ENCODE results near the gene JOSD1. TPM values are rescaled to one million over a fixed set of nuclear protein-coding genes. Genes with fewer than 3 reads are reported as not detected.

Gene JOSD1
- total and polyA plus RNA-seq, 4 donors = 35.4 to 51.0 (median 39.8) TPM

DNA sequence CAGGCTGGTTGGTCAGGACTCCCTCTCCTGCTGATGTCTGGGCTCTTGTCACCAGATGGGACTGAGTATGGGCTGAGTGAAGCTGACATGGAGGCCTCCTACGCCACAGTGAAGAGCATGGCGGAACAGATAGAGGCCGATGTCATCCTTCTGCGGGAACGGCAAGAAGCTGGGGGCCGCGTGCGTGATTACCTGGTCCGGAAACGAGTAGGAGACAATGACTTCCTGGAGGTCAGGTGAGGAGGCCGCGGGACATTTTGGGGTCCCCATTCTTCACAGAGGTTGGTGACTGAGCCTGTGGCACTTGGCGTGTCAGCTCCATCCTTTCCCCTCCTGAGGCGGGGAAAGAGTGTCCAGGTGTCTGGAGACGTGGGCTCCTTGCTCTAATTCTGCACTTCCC, 15.1 kb upstream of the JOSD1 start:
- no peaks in the 10 kb centered on the region for H3K9me3 ChIP-seq (ENCODE audit: control insufficient read depth, insufficient read depth, low read length)
- H3K36me3 ChIP-seq (ENCODE audit: control insufficient read depth, insufficient read depth, low read length) = peaks cover 27% of the 10 kb centered on the region
- no peak for DNase-seq (ENCODE audit: low read depth in 4 of 6, low spot score in 6 of 6)
- H3K27me3 ChIP-seq (ENCODE audit: control insufficient read depth, insufficient read depth, low read length) = no peaks in the 10 kb centered on the region
- no peaks in the 10 kb centered on the region for H3K4me1 ChIP-seq (ENCODE audit: control insufficient read depth, insufficient read depth, low read length)
- 95% methylated on average over 15 of the region's 15 CpGs for WGBS (ENCODE audit: insufficient coverage)
- H3K27ac ChIP-seq (ENCODE audit: low read depth, low read length) = no peak overlapping the region
- H3K4me3 ChIP-seq (ENCODE audit: low read depth, low read length) = no peak overlapping the region

DNA sequence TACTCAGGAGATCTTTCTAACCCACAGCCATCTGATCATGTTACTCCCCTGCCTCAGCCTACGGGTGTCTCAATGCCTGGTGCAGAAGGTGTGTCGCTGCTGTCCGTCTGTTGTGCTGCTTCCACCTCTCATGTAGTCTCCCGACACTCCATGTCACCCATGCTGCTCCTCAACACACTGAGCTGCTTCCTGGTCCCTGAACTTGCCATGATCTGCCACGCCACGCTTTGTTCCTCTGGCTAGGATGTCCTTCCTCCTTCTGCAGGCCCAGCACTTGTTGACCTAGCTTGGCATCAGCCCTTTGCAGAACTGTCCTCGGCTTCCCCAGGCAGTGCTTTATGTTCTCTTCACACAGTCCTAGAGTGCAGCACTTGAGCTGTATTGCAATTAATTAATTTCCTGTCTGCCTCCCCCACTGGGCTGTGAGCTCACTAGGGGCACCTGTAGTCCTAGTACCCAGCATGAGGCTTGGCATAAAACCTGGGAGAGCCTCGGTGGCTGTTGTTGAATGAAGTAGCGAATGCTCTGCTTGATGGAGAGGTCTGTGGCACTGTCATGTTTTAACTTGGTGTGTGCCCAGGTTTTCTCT, 14.5 kb upstream of the JOSD1 start:
- Histone ChIP-seq H3K27me3 (ENCODE audit: control insufficient read depth, insufficient read depth, low read length) (no peaks in the 10 kb centered on the region), H3K4me3 (ENCODE audit: low read depth, low read length) (no peak overlapping the region), H3K4me1 (ENCODE audit: control insufficient read depth, insufficient read depth, low read length) (no peaks in the 10 kb centered on the region), H3K36me3 (ENCODE audit: control insufficient read depth, insufficient read depth, low read length) (peaks cover 24% of the 10 kb centered on the region), H3K27ac (ENCODE audit: low read depth, low read length) (no peak overlapping the region), H3K9me3 (ENCODE audit: control insufficient read depth, insufficient read depth, low read length) (no peaks in the 10 kb centered on the region)
- 88% methylated on average over 9 of the region's 9 CpGs for WGBS (ENCODE audit: insufficient coverage)
- DNase-seq (ENCODE audit: low read depth in 4 of 6, low spot score in 6 of 6) = no peak

DNA sequence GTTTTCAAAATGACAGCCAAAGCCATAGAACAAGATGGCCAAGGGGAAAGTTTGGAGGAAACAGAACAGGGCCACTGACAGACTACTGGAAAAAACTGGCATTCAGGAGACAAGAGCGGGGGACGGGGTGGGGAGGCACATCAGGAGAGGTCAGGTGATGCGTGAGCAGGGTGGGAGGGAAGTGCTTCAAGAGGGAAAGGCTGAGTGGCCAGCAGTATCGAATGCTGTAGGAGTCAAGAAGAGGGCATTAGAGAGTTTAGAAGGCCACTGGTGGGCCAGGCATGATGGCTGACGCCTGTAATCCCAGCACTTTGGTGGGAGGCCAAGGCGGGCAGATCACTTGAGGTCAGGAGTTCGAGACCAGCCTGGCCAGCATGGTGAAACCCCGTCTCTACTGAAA, 13.2 kb upstream of the JOSD1 start:
- Histone ChIP-seq H3K4me1 (ENCODE audit: control insufficient read depth, insufficient read depth, low read length) (no peaks in the 10 kb centered on the region), H3K27ac (ENCODE audit: low read depth, low read length) (no peak overlapping the region), H3K27me3 (ENCODE audit: control insufficient read depth, insufficient read depth, low read length) (no peaks in the 10 kb centered on the region), H3K36me3 (ENCODE audit: control insufficient read depth, insufficient read depth, low read length) (peaks cover 26% of the 10 kb centered on the region), H3K9me3 (ENCODE audit: control insufficient read depth, insufficient read depth, low read length) (no peaks in the 10 kb centered on the region), H3K4me3 (ENCODE audit: low read depth, low read length) (no peak overlapping the region)
- no peak for DNase-seq (ENCODE audit: low read depth in 4 of 6, low spot score in 6 of 6)
- WGBS (ENCODE audit: insufficient coverage) = 84% methylated on average over 8 of the region's 8 CpGs

DNA sequence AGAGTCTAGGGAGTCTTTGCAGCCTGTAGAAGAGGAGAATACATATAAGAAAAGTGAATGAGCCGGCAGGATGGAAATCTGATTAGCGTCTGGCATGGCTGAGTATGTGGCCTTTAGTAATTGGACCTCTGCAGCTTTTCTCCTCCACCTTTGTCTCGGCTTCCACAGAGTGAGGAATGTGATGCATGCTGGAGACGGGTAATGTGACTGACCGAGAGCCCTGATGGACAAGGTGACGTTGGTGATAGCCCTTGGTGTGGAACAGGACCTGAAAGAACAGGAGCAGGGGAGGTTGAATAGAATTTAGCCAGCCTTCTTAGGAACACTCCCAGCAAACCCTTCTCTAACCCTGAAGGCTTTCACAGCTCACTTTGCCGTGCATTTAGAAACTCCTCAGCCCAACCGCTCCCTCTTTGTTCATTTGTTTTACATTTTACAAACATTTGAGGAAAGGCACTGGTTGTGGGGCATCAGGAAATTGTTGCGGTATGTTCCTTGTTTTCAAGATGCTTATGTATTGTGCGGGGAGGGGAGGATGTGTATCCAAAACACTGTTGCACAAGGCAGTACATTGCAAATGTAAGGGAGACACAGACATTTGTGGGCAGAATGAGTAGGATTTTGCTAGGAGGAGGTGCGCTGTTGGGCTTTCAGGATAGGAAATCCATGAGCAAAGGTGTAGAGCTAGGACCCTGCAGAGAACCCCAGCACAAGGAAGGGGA, 11.9 kb upstream of the JOSD1 start:
- H3K9me3 ChIP-seq (ENCODE audit: control insufficient read depth, insufficient read depth, low read length) = no peaks in the 10 kb centered on the region
- H3K27me3 ChIP-seq (ENCODE audit: control insufficient read depth, insufficient read depth, low read length) = no peaks in the 10 kb centered on the region
- 85% methylated on average over 8 of the region's 11 CpGs for WGBS (ENCODE audit: insufficient coverage)
- peaks cover 29% of the 10 kb centered on the region for H3K36me3 ChIP-seq (ENCODE audit: control insufficient read depth, insufficient read depth, low read length)
- no peak for DNase-seq (ENCODE audit: low read depth in 4 of 6, low spot score in 6 of 6)
- H3K4me3 ChIP-seq (ENCODE audit: low read depth, low read length) = no peak overlapping the region
- no peaks in the 10 kb centered on the region for H3K4me1 ChIP-seq (ENCODE audit: control insufficient read depth, insufficient read depth, low read length)
- no peak overlapping the region for H3K27ac ChIP-seq (ENCODE audit: low read depth, low read length)

DNA sequence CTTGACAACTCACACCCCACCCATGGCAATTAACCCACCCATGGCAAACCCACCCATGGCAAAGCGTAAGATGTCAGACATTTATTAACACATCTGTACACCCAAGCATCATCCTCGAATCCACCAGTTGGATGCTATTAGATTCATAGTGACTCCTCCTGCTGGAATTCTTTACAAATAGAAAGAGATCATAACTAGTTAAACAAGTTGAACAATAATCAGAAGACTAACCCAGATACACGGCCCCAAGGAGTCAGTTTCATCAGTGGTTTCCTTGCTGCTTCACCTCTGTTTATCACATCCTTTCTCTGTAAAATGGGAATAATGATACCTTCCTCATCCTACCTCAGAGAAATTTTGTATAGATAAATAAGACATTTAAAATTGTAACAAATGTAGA, 10.1 kb upstream of the JOSD1 start:
- H3K27me3 ChIP-seq (ENCODE audit: control insufficient read depth, insufficient read depth, low read length) = no peaks in the 10 kb centered on the region
- H3K9me3 ChIP-seq (ENCODE audit: control insufficient read depth, insufficient read depth, low read length) = no peaks in the 10 kb centered on the region
- H3K36me3 ChIP-seq (ENCODE audit: control insufficient read depth, insufficient read depth, low read length) = peaks cover 13% of the 10 kb centered on the region
- H3K4me1 ChIP-seq (ENCODE audit: control insufficient read depth, insufficient read depth, low read length) = no peaks in the 10 kb centered on the region
- no peak overlapping the region for H3K27ac ChIP-seq (ENCODE audit: low read depth, low read length)
- DNase-seq (ENCODE audit: low read depth in 4 of 6, low spot score in 6 of 6) = no peak
- WGBS (ENCODE audit: insufficient coverage) = no CpG with 5 or more reads among the region's 3 CpGs
- no peak overlapping the region for H3K4me3 ChIP-seq (ENCODE audit: low read depth, low read length)

DNA sequence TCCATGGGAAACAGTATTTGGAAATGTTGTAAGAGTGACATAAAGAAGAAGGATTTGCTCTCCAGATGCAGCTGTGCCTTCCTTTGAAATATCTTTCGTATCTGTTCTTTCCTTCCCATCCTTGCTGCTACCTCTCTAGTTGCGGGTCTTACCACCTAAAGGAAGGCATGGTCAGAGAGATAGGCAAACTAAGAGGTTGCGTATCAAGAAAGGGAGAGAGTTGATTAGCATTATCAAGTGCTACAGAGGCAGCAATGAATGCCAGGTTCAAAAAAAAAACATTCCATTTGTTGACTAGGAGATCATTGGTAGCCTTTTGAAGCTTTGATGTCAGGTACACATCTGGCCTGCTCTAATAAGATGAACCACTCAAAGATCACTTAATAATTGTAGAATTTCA, 9.6 kb upstream of the JOSD1 start:
- no peak for DNase-seq (ENCODE audit: low read depth in 4 of 6, low spot score in 6 of 6)
- H3K4me1 ChIP-seq (ENCODE audit: control insufficient read depth, insufficient read depth, low read length) = no peaks in the 10 kb centered on the region
- no peaks in the 10 kb centered on the region for H3K9me3 ChIP-seq (ENCODE audit: control insufficient read depth, insufficient read depth, low read length)
- no peak overlapping the region for H3K4me3 ChIP-seq (ENCODE audit: low read depth, low read length)
- no peaks in the 10 kb centered on the region for H3K27me3 ChIP-seq (ENCODE audit: control insufficient read depth, insufficient read depth, low read length)
- 100% methylated on average over 1 of the region's 3 CpGs for WGBS (ENCODE audit: insufficient coverage)
- no peak overlapping the region for H3K27ac ChIP-seq (ENCODE audit: low read depth, low read length)
- H3K36me3 ChIP-seq (ENCODE audit: control insufficient read depth, insufficient read depth, low read length) = peaks cover 8% of the 10 kb centered on the region

DNA sequence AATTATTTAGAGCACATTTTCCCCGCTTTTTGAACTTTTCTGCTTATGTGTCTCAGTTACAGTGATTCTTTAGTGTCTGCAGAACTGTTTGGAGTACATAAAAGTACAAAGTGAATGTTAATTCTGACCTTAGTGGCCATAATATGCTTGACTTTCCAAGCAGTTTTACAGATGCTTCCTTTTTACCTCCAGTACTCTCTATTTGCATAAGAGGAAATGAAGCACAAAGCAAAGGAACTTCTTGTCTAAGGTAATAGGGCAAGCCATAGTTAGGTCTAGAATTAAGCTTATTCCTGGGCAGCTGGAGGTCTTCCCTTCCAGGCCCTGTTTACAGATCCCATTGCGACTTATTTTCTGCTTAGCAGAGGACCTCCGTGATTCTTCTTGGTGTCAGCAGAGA, 8.6 kb upstream of the JOSD1 start:
- H3K27me3 ChIP-seq (ENCODE audit: control insufficient read depth, insufficient read depth, low read length) = no peaks in the 10 kb centered on the region
- H3K36me3 ChIP-seq (ENCODE audit: control insufficient read depth, insufficient read depth, low read length) = peaks cover 7% of the 10 kb centered on the region
- DNase-seq (ENCODE audit: low read depth in 4 of 6, low spot score in 6 of 6) = no peak
- no peaks in the 10 kb centered on the region for H3K9me3 ChIP-seq (ENCODE audit: control insufficient read depth, insufficient read depth, low read length)
- H3K4me1 ChIP-seq (ENCODE audit: control insufficient read depth, insufficient read depth, low read length) = no peaks in the 10 kb centered on the region
- 53% methylated on average over 2 of the region's 3 CpGs for WGBS (ENCODE audit: insufficient coverage)
- H3K4me3 ChIP-seq (ENCODE audit: low read depth, low read length) = no peak overlapping the region
- H3K27ac ChIP-seq (ENCODE audit: low read depth, low read length) = no peak overlapping the region

DNA sequence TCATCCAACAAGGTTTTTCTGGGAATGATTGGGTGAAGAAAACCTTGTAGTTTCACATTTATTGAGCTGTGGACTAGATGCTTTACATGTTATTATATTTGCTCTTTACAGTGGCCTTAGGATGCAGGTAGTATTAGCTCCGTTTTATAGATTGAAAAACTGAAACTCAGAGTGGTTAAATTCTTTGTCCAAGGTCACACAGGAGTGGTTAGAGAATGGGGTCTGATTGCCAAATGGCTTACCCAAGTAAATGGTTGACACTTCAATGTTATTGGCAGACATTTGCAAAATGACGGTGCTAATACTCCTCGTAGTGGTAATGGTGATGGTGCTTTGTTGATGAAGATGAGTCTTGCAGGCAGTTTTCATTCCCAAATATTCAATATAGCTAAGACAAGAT, 7.2 kb upstream of the JOSD1 start:
- Histone ChIP-seq H3K27me3 (ENCODE audit: control insufficient read depth, insufficient read depth, low read length) (no peaks in the 10 kb centered on the region), H3K36me3 (ENCODE audit: control insufficient read depth, insufficient read depth, low read length) (peaks cover 7% of the 10 kb centered on the region), H3K27ac (ENCODE audit: low read depth, low read length) (no peak overlapping the region), H3K4me3 (ENCODE audit: low read depth, low read length) (no peak overlapping the region), H3K9me3 (ENCODE audit: control insufficient read depth, insufficient read depth, low read length) (no peaks in the 10 kb centered on the region), H3K4me1 (ENCODE audit: control insufficient read depth, insufficient read depth, low read length) (no peaks in the 10 kb centered on the region)
- 100% methylated on average over 1 of the region's 3 CpGs for WGBS (ENCODE audit: insufficient coverage)
- DNase-seq (ENCODE audit: low read depth in 4 of 6, low spot score in 6 of 6) = no peak

DNA sequence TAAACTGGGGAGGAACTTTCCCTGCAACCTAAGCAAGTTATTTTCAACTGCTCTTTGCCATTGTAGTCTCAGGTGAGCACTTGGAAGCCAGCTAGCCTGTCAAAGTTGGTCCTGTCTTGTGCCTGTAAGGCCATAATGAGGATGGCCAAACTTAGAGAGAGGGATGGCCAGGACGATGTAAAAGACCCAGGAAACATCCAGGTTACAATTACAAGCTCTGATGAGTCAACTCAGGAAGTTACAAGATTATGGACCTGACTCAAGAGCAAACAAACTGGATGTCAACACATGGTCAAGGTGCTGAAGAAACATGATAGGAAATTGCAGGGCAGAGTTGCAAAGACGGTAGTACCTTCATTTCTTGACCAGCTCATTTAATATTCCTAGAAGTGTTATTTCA, 6.6 kb upstream of the JOSD1 start:
- H3K4me3 ChIP-seq (ENCODE audit: low read depth, low read length) = no peak overlapping the region
- no peaks in the 10 kb centered on the region for H3K27me3 ChIP-seq (ENCODE audit: control insufficient read depth, insufficient read depth, low read length)
- DNase-seq (ENCODE audit: low read depth in 4 of 6, low spot score in 6 of 6) = no peak
- no peaks in the 10 kb centered on the region for H3K9me3 ChIP-seq (ENCODE audit: control insufficient read depth, insufficient read depth, low read length)
- H3K4me1 ChIP-seq (ENCODE audit: control insufficient read depth, insufficient read depth, low read length) = no peaks in the 10 kb centered on the region
- H3K27ac ChIP-seq (ENCODE audit: low read depth, low read length) = no peak overlapping the region
- H3K36me3 ChIP-seq (ENCODE audit: control insufficient read depth, insufficient read depth, low read length) = peaks cover 7% of the 10 kb centered on the region
- 43% methylated on average over 1 of the region's 2 CpGs for whole genome bisulfite sequencing (ENCODE audit: insufficient coverage)

DNA sequence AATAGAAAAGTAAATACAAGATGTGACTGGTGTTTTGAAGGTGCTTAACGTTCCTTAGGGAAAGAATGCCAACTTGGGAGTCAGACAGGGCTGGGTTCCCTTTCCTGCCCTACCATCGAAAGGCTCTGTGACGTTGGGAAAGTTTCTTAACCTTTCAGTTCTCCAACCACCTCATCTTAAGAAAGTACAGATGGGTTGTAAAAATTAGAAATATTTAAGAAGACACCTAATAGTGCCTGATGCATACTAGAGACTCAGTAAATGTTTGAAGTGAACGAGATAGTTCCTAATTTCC, 6.1 kb upstream of the JOSD1 start:
- Histone ChIP-seq H3K4me3 (ENCODE audit: low read depth, low read length) (peak overlapping the region; percentile 82), H3K36me3 (ENCODE audit: control insufficient read depth, insufficient read depth, low read length) (peaks cover 4% of the 10 kb centered on the region), H3K9me3 (ENCODE audit: control insufficient read depth, insufficient read depth, low read length) (no peaks in the 10 kb centered on the region), H3K4me1 (ENCODE audit: control insufficient read depth, insufficient read depth, low read length) (peaks cover 2% of the 10 kb centered on the region), H3K27ac (ENCODE audit: low read depth, low read length) (peak overlapping the region; percentile 86), H3K27me3 (ENCODE audit: control insufficient read depth, insufficient read depth, low read length) (no peaks in the 10 kb centered on the region)
- WGBS (ENCODE audit: insufficient coverage) = 0% methylated on average over 1 of the region's 4 CpGs
- no peak for DNase-seq (ENCODE audit: low read depth in 4 of 6, low spot score in 6 of 6)
